Adipose tissue (tissue), 3 donors: Measurements from ENCODE around the gene PARP6. TPM values are rescaled to one million over a fixed set of nuclear protein-coding genes. Genes with fewer than 3 reads are reported as not detected.

ENCODE experiments used
- H3K27ac ChIP-seq: one replicate; pipeline ENCODE4 v1.5.1; 2013; ENCODE audit warnings: low read depth, low read length
- WGBS, 3 donors: extraction: QIAGEN DNeasy Blood & Tissue Kit; methylation state at CpG; one replicate each; pipeline ENCODE4 v1.1.7; 2013; 5-methylcytosine and 5-hydroxymethylcytosine counted together
- polyA plus RNA-seq, 3 donors: library from polyadenylated mRNA; stranded (reverse); fragments of 200-250 nt; gene quantifications; one replicate each; pipeline ENCODE4 v1.2.3, GENCODE V29; 2013
- donor health status: healthy with polysubstance abuse.
- donor health status: Bipolar disorder and iron deficiency.
- donor health status: healthy.

PARP6 gene
- polyA plus RNA-seq, 3 donors, result 38.7 to 63.7 (median 43.4) TPM

DNA sequence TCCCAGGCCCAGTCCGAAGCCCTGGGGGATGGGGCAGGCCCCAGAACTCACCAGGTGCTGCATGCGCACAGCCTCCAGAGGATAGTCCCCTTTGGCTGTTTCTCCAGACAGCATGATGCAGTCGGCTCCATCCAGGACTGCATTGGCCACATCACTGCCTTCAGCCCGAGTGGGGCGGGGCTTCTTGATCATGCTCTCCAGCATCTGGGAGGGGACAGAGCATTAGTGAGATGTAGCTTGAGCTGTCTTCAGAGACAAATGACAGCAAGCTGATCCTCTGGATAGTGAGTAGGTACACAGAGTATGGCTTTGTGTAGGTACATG, 65.7 kb downstream of the PARP6 start:
- H3K27ac ChIP-seq, result no peak overlapping the region

DNA sequence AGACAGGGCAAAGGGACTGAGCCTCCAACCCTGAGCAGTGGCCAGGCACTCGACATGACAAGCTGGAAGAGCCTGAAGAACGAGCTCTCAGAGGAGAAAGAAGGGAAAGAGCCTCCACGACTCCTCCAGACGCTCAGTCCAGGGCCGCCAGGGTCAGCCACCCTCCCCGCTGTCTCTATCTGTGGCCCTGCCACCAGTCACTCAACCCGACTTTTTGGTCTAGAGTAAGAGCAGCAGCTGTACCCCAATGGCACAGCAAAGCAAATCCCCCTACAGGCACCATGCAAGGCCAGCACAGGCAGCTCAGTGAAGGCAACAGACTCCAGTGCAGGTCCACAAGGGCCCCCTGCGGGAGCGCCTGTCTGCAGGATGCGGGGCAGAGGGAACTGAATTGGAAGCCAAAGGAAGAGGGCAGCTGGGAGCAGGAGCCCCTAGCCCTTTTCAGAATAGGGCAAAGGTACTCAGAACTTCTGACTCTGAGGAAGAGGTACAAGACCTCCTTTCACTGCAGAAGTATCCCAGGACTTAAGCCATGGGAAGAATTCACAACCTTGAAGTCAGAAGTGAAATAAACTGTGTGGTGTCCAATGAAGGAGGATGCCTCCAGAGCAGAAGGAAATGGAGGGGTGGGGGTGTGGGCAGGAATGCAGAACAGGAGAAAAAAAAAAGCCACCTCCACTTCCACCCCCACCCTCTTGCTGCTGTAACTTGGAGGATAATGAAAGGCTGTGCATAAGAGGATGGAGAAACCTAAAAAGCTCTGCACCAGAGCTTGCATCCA, 66.3 kb downstream of the PARP6 start:
- H3K27ac ChIP-seq, result no peak overlapping the region
- 89 to 94% (median 93%) methylated on average over 10 of the region's 10 CpGs for WGBS, 3 donors

More for the DNA sequence above, 65.7 kb downstream of the PARP6 start:
- WGBS, 3 donors, result 88 to 91% (median 90%) methylated on average over 5 of the region's 5 CpGs

DNA sequence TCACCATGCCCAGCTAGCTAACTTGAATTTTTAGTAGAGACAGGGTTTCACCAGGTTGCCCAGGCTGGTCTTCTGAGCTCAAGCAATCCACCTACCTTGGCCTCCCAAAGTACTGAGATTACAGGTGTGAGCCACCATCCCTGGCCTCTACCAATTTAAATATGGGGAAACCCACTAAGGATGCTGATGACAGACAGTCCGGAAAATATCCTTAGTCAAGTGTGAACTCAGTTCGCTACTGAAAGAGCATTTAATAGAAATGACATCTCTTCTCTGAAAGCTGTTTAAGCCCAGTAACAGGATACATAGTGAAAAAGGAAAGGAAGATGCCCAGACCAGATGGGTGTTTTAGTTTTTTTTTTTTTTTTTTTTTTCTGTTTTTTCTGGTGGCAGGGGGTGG, 67.1 kb downstream of the PARP6 start:
- no peak overlapping the region for H3K27ac ChIP-seq
- WGBS, 3 donors, result 90 to 98% (median 93%) methylated on average over 2 of the region's 2 CpGs

GRCh38 chr15:72203507-72203837, 68.9 kb downstream of the PARP6 start:
- 35 to 49% (median 42%) methylated on average over 5 of the region's 5 CpGs for WGBS, 3 donors
- no peak overlapping the region for H3K27ac ChIP-seq

DNA sequence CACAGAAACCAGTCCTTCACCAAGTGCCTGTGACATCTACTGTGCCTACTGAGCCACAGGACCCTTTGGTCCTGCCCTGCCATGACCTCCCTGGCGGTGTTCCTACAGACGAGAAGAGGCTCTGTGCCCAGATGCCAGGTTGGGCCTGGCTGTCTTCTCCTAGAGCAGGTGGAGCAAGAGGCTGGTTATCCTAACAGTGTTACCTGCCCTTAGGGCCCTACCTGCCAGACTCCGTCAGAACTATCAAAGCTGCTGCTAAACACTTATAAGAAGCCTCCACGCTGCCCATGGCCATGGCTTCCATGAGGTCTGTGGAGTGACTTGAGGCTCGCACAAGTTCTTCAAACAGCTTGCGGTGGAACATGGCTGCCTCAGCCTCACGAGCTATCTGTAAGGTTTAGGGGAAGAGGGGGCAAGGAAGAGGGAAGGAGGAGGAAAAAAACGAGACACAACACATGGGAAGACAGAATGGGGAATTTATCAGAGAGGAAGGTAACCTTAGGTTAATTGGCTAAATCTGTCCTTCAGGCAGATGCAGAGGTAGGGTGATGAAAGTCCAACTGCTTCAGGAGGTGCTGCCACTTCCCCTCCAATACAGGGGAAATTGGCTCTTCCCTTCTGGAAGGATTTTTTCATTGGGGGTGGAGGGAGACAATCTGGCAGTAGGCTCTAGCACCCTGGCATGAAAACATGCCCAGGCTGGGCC, 69.4 kb downstream of the PARP6 start:
- no peak overlapping the region for H3K27ac ChIP-seq
- WGBS, 3 donors, result 81 to 84% (median 83%) methylated on average over 8 of the region's 8 CpGs

DNA sequence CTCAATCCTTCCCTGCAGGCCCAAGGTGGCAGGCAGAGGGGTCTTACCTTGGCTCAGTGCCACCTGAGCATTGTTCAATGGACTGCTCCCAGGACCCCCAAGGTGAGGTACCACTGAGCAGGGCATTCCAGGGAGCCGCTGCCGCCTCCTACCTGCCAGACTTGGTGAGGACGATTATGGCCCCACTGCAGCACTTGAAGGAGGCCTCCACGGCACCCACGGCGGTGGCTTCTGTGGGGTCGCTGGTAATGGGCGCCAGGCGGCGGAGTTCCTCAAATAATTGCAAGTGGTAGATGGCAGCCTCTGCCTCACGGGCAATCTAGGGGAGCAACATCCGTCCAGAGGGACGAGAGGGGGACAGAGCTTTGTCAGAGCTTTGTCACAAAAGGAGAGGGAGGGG, 70.1 kb downstream of the PARP6 start:
- H3K27ac ChIP-seq, result no peak overlapping the region
- 92 to 96% (median 93%) methylated on average over 13 of the region's 13 CpGs for WGBS, 3 donors

DNA sequence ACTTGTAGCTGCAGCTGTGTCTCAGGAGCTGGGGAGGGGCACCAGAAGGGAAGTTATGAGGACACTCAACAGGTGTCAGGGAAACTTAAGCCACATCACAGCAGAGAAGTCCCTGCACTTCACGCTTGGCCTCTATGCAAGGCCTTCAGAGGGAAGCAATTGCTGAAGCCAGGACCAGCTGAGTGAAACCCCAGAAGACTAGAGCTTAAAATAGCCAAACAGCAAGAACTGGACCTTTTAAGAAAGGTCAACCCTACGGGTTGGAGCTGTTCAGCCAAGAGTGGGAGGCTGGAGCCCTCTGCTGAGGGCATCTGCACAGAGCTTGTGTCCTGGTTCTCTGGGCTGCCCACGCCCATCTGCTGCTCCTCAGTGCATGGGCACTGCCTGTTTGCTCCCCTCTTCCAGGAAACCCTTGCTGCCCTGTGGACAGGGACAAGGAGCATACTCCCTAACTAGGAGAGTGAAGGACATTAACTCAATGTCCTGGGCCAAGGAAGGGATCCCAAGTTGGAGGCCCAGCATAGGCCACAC, 70.9 kb downstream of the PARP6 start:
- H3K27ac ChIP-seq, result no peak overlapping the region
- 70 to 81% (median 74%) methylated on average over 3 of the region's 3 CpGs for WGBS, 3 donors

- H3K27ac ChIP-seq, result no peak overlapping the region
- WGBS, 3 donors, result 87 to 89% (median 88%) methylated on average over 15 of the region's 15 CpGs
These were observed 71.7 kb downstream of the PARP6 start for GRCh38 chr15:72200395-72201237.

GRCh38 chr15:72199721-72200212, 72.6 kb downstream of the PARP6 start:
- WGBS, 3 donors, result 53 to 82% (median 73%) methylated on average over 2 of the region's 2 CpGs
- no peak overlapping the region for H3K27ac ChIP-seq

DNA sequence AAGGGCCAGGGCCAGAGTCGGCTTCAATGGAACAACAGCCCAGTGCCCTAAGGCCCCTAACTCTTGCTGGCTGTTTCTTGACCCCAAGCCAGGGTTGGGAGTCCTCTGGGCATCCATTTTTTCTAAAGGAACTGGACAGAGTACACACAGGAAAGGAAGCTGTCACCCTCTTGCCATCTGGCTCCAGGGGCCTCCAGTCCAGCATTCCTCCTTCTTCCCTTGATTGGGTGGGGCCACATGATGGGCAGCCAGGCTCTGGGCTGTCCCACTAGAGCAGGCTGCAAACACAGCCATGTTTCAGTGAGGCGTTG, 73.2 kb downstream of the PARP6 start:
- WGBS, 3 donors, result 83 to 89% (median 88%) methylated on average over 2 of the region's 2 CpGs
- no peak overlapping the region for H3K27ac ChIP-seq

- no peak overlapping the region for H3K27ac ChIP-seq
- 70 to 83% (median 74%) methylated on average over 10 to 11 of the region's 11 CpGs for WGBS, 3 donors
These were observed 73.8 kb downstream of the PARP6 start for GRCh38 chr15:72198356-72199204.

DNA sequence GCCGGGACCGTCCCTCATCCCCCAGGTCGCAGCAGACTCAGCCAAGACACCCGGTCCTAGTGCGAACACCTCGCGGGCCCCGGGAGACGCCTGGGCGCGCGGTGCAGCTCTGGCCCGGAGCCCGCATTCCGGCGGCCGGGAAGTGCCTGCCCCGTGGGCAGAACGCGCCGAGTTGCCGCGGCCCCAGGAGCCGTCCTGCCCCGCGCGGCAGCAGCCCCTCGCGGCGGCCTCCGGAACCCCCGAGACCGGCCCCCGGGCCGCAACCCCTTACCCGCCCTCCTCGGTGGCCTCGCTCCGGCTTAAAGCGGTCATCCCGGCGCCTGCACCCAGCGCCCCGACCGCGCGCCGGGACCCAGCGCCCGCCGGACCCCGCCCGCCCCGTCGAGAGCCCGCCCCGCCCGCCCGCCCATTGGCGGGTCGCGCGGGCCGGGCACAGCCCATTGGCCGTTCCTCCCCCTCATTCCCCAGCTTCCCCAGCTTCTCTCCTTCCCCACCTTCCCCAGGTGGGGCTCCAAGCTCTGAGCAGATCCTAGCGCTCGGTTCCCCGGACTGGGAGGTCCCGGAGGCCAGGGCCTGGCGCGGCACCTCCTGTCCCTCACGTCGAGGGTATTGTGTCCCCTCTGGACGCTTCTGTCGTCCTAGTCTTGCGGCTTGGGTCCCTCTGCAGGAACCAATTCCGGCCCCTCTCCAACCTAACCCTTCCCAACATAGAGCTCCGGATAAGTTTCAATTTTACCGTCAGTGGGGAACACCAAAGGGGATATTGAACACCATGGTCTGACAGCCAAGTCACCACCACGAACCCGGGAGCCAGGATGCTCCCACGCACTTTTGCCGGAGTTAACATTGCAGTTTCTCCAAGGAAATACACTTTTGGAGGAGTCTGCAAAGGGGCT, 74.6 kb downstream of the PARP6 start, which contains the start of gene GRAMD2A:
Gene GRAMD2A, minus strand, starts transcription at position 328 of the 896 bp plus-strand sequence.
- 13 to 16% (median 15%) methylated on average over 55 to 81 of the region's 83 CpGs for WGBS, 3 donors
- no peak within 1 kb of the TSS for H3K27ac ChIP-seq

DNA sequence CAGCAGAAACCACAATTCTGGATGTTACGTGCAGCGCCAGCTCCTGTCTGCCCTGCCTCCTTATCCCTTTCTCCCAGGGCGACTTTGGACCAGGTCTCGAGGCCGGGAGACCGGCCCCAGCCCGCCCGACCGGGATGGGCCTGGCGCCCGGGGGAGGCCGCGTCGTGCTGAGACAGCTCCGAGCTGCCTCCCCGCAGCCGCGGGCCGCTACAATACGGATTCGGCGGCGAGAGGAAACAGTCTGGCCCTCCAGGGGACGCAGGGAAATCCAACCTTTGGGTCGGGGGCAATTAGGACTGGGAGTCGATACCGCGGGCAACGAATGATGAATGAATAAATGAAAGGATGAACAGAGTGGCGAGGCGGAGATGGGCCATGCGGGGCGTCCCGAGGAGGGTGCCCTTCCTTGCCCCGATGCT, 75.3 kb downstream of the PARP6 start:
- WGBS, 3 donors, result 5 to 18% (median 9%) methylated on average over 35 of the region's 35 CpGs
- H3K27ac ChIP-seq, result no peak overlapping the region

DNA sequence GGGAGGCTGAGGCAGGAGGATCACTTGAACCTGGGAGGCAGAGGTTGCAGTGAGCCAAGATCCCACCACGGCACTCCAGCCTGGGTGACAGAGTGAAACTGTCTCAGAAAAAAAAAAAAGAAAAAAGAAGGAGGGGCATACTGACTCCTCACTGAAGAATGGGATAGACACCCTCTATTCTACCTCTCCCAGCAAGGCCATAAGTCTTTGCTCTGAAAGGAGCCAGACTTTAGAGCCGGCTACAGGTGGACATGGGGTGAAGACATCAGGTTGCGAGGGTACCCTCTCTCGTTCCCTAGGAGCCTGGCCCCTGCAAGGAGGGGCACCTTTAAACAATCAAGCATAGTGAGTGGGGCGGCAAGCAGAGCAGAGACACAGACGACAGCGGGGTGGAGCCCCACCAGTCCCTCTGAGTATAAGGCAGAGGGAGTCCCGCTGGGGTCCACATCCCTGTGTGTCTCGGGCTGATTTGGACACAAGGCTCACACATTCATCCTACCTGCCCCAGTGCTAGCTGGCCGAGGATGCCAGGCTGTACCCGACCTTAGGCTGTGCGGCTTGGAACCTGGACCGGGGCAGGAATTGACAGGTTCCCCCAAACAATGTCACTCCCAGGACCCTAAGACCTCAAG, 75.8 kb downstream of the PARP6 start:
- 64 to 82% (median 80%) methylated on average over 12 to 13 of the region's 13 CpGs for WGBS, 3 donors
- no peak overlapping the region for H3K27ac ChIP-seq

GRCh38 chr15:72195101-72195511, 77.2 kb downstream of the PARP6 start:
- no peak overlapping the region for H3K27ac ChIP-seq
- 57 to 80% (median 67%) methylated on average over 6 of the region's 6 CpGs for WGBS, 3 donors

DNA sequence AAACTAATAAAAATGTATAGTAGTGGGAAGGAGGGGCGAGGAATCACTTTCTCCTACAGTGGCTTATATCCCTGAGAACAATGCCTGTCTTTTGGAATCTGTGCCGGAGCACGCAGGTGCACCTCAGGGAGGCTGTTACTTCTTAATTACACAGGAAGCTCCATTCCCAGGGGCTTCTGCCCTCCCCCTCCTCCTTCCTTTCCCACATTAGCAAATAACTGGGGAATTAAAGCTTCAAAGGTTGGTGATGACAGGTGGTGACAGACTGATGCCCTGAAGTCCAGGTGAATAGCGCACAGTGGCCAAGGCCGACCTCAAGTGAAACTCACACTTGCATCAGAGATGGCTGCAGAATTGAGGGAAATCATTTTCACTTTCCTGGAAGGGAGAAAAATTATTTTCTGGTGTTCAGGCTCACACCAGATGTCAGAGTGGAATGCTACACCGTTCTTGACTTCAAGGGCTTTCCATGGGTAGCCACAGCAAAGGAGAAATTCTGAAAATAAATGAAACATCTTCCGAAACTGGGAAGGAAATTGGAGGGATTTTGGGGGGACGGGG, 78.4 kb downstream of the PARP6 start:
- 70 to 85% (median 81%) methylated on average over 8 of the region's 8 CpGs for WGBS, 3 donors
- no peak overlapping the region for H3K27ac ChIP-seq
